Measurements from ENCODE around the gene USP5.

Gene USP5

DNA sequence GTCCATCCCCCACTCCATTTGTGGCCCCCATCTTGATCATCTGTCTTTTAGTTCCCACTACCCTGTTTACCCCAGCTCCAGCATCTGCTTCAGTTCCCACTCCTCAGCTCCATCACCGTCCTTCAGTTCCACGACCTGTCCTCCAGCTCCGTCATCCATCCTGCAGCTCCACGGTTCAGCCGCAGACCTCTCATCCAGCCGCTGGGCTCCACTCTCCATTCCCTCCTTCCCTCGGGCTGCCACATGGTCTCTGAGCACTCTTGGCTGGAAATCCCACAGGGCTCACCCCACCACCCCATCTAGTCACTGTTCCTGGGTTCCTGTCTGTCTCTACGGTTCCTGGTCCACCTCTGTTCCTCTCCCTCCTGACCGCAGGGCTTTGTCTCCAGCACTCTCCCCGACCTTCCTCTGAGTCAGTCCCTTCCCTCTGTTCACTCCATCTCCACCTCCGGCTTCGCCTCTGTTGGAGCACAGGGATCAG lies 27.0 kb upstream of the USP5 start:
- H3K27ac ChIP-seq: peak overlapping the region; percentile 25
- no peak for DNase-seq
- TF ChIP-seq, protein P1, sequence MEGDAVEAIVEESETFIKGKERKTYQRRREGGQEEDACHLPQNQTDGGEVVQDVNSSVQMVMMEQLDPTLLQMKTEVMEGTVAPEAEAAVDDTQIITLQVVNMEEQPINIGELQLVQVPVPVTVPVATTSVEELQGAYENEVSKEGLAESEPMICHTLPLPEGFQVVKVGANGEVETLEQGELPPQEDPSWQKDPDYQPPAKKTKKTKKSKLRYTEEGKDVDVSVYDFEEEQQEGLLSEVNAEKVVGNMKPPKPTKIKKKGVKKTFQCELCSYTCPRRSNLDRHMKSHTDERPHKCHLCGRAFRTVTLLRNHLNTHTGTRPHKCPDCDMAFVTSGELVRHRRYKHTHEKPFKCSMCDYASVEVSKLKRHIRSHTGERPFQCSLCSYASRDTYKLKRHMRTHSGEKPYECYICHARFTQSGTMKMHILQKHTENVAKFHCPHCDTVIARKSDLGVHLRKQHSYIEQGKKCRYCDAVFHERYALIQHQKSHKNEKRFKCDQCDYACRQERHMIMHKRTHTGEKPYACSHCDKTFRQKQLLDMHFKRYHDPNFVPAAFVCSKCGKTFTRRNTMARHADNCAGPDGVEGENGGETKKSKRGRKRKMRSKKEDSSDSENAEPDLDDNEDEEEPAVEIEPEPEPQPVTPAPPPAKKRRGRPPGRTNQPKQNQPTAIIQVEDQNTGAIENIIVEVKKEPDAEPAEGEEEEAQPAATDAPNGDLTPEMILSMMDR (IDR thresholded peaks at IDR 0.05; ENCODE audit: low read depth, low read length): no peak
- H3K4me3 ChIP-seq (ENCODE audit: low read depth, low read length): no peak overlapping the region
- peaks cover 29% of the 10 kb centered on the region for H3K36me3 ChIP-seq
- H3K27me3 ChIP-seq (ENCODE audit: insufficient read depth, low read depth, severe bottlenecking): no peaks in the 10 kb centered on the region
- H3K9me3 ChIP-seq (ENCODE audit: severe bottlenecking): no peaks in the 10 kb centered on the region

DNA sequence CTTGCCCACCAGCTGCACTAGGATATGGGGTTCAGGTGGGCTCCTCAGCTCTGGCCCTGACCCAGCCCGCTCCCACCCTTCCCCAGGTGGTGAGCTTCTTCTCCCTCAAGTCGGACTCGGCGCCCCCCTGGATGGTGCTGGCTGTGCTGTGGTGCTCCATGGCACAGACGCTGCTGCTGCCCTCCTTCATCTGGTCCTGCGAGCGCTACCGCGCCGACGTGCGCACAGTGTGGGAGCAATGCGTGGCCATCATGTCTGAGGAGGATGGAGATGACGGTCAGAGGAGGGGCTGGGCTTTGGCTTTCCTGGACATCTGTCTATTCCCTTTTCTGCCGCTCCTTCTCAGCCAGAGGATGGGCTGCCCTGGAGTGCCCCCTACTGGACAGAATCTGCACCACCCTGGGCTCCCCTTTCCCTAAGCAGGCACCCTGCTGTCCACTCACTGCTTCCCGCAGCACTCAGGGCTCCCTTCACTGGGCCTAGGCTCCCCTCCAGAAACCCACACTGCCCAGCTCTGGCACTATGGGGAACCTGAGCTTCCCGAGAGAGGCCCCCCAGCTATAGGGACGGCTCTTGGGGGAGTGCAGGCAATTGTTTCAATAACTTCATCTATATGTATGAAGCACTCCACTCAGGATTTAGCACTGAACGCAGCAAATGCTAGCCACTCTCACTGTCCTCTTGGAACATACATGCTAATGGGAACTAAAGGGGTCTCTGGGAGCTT lies 26.4 kb upstream of the USP5 start:
- DNase-seq: peak; percentile 93
- Histone ChIP-seq H3K27me3 (ENCODE audit: insufficient read depth, low read depth, severe bottlenecking) (no peaks in the 10 kb centered on the region), H3K9me3 (ENCODE audit: severe bottlenecking) (no peaks in the 10 kb centered on the region), H3K4me3 (ENCODE audit: low read depth, low read length) (no peak overlapping the region), H3K27ac (peak overlapping the region; percentile 25), H3K36me3 (peaks cover 34% of the 10 kb centered on the region)
- TF ChIP-seq, protein P1 (IDR thresholded peaks at IDR 0.05; ENCODE audit: low read depth, low read length): peak; percentile 93

DNA sequence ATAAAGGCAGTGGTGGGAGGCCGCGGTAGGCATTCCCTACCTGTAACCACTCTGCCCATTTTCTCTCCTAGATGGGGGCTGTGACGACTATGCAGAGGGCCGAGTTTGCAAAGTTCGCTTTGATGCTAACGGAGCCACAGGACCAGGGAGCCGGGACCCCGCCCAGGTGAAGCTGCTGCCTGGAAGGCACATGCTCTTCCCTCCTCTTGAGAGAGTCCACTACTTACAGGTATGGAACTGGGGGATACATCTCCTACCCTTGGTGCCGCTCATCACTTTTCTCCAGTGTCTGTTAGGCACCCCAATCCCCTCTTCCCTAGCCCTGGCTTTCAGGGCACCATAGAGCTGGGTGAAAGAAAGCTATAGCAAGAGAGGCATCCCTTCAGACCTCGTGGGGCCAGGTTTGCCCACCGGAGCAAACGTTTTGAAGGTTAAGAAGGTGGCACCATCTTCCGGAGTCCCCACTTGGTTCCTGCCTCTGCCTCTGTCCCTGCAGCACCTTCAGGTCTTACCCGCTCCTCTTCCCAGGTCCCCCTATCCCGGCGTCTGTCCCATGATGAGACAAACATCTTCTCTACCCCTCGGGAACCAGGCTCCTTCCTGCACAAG lies 25.7 kb upstream of the USP5 start:
- TF ChIP-seq, protein P1 (IDR thresholded peaks at IDR 0.05; ENCODE audit: low read depth, low read length): no peak
- no peak for DNase-seq
- Histone ChIP-seq H3K4me3 (ENCODE audit: low read depth, low read length) (no peak overlapping the region), H3K27ac (peak overlapping the region; percentile 64), H3K27me3 (ENCODE audit: insufficient read depth, low read depth, severe bottlenecking) (no peaks in the 10 kb centered on the region), H3K9me3 (ENCODE audit: severe bottlenecking) (no peaks in the 10 kb centered on the region), H3K36me3 (peaks cover 40% of the 10 kb centered on the region)

DNA sequence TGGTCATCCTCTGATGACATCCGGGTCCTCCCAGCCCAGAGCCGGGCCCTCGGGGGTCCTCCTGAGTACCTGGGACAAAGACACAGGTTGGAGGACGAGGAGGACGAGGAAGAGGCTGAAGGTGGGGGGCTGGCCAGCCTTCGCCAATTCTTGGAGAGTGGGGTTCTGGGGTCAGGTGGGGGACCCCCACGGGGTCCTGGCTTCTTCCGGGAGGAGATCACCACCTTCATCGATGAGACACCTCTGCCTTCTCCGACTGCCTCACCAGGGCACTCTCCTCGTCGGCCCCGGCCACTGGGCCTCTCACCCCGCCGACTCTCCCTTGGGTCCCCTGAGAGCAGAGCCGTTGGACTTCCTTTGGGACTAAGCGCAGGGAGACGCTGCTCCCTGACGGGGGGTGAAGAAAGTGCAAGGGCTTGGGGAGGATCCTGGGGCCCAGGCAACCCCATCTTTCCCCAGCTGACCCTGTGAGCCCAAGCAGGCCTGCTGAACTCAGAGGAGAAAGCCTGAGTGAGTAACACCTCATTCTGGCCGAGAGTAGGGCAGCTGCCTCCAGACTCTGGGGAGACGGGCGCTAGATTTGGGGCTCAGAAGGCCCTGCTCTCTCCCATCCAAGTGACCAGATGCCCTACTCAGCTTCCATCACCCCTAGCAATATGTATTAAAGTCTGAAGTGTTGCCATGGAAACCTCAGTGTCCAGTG lies 25.1 kb upstream of the USP5 start:
- DNase-seq: peak; percentile 18
- H3K4me3 ChIP-seq (ENCODE audit: low read depth, low read length): no peak overlapping the region
- no peaks in the 10 kb centered on the region for H3K9me3 ChIP-seq (ENCODE audit: severe bottlenecking)
- no peaks in the 10 kb centered on the region for H3K27me3 ChIP-seq (ENCODE audit: insufficient read depth, low read depth, severe bottlenecking)
- peaks cover 46% of the 10 kb centered on the region for H3K36me3 ChIP-seq
- TF ChIP-seq, protein P1 (IDR thresholded peaks at IDR 0.05; ENCODE audit: low read depth, low read length): 0 out of 2 replicates have a peak, but pooled peaks have one; percentile 2
- peak overlapping the region; percentile 64 for H3K27ac ChIP-seq

DNA sequence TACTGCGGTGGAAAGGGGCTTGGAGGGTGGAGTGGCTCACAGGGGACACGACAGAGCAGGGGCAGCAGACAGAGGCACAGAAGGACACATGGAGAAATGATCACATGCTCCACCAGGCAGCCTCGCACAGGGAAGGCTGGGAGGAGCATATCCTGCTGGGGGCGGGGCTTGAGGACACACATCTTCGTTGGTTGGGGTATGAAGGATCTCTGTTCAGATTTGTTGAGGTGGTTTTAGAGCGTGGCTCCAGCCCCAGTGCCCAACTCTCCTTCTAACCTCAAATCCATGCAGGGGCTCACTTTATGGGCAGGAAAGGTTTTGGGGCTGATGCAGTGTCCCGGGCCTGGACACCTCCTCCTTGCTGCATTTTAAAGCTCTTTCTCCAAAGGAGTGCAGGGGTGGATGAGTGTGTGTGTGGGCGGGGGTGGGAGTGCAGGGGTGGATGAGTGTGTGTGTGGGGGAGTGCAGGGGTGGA lies 24.5 kb upstream of the USP5 start:
- H3K9me3 ChIP-seq (ENCODE audit: severe bottlenecking): no peaks in the 10 kb centered on the region
- H3K27me3 ChIP-seq (ENCODE audit: insufficient read depth, low read depth, severe bottlenecking): no peaks in the 10 kb centered on the region
- H3K4me3 ChIP-seq (ENCODE audit: low read depth, low read length): 0 out of 2 replicates have a peak overlapping the region, but pooled peaks have one; percentile 5
- TF ChIP-seq, protein P1 (IDR thresholded peaks at IDR 0.05; ENCODE audit: low read depth, low read length): no peak
- H3K27ac ChIP-seq: peak overlapping the region; percentile 64
- peak; percentile 96 for DNase-seq
- peaks cover 52% of the 10 kb centered on the region for H3K36me3 ChIP-seq
